ENCODE results near the gene CHST3.
A peak's percentile ranks its signal among the peaks of the same experiment; 100 is the strongest.
"Not testable (repeated sequence)": the region's sequence is repeated elsewhere in the genome, so short reads cannot be mapped to it uniquely, and the experiment has no call there.

Gene CHST3

GRCh38 chr10:72030762-72031543 lies 66.8 kb downstream of the CHST3 start:
- no peak for DNase-seq (ENCODE audit: low spot score)

- DNase-seq (ENCODE audit: low spot score) = no peak
Observed at GRCh38 chr10:72031706-72032105, 67.5 kb downstream of the CHST3 start.

DNA sequence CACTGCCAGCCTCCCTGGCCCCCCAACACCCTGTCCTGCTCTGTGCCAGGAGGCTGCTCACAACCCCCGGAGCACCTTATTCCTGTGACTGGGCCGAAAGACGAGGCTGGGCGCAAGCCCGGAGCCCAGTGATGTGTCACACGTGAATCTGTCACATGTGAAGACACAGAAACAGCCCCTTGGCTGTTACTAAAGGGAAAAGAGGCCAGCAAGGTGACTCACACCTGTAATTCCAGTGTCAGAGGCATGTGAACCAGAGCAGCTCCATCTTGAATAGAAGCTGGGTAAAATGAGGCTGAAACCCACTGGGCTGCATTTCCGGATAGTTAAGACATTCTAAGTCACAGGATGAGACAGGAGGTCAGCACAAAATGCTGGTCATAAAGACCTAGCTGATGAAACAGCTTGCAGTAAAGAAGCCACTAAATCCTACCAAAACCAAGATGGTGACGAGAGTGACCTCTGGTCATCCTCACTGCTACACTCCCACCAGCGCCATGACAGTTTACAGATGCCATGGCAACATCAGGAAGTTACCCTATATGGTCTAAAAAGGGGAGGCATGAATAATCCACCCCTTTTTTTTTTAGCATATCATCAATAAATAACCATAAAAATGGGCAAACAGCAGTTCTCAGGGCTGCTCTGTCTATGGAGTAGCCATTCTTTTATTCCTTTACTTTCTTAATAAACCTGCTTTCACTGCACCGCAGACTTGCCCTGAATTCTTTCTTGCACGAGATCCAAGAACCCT lies 68.4 kb downstream of the CHST3 start:
- DNase-seq (ENCODE audit: low spot score) = not testable (repeated sequence)

- DNase-seq (ENCODE audit: low spot score) = no peak
Observed at GRCh38 chr10:72034040-72034499, 69.9 kb downstream of the CHST3 start.

GRCh38 chr10:72034761-72035160 lies 70.6 kb downstream of the CHST3 start:
- DNase-seq (ENCODE audit: low spot score) = no peak

GRCh38 chr10:72035252-72035887 lies 71.2 kb downstream of the CHST3 start:
- no peak for DNase-seq (ENCODE audit: low spot score)

DNA sequence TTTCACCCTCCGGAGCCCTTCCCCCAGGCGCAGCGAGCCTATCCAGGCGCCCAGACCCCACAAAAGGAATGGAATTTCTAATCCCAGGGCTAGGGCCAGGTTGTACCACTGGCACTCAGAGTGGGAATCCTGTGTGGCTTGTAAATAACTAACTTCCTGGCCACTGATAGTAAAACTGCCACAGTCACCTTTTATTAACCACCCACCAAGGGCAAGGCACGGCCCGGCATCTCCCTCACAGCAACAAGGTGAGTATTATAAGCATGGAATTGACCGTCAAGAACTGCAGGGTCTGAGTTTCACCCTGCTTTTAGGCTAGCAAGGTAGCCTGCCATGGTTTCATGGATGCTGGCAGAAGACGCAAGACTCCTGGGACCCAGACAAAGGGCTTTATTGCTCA lies 73.1 kb downstream of the CHST3 start:
- no peak for DNase-seq (ENCODE audit: low spot score)

- no peak for DNase-seq (ENCODE audit: low spot score)
Observed at GRCh38 chr10:72037811-72038210, 73.6 kb downstream of the CHST3 start.

- no peak for DNase-seq (ENCODE audit: low spot score)
Observed at GRCh38 chr10:72038458-72039001, 74.3 kb downstream of the CHST3 start.

DNA sequence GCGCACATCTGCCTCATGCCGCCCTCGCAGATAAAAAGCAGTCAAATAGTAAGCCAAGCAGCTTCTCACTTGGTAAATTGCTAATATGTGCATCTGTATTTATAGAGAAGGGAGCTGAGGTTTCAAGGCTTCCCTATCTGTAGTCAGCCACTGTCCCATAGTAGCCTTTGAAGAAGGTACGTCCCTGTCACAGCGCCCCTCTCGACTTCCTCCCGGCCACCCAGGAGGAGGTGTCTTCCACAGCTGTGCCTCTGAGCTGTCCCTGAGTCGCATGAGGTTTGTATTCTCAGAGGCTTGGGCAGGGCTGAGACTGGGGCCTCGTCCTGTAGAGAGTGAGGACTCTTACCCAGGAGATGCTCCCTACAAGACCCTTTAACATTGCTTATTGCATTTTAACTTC lies 75.2 kb downstream of the CHST3 start:
- no peak for DNase-seq (ENCODE audit: low spot score)

- no peak for DNase-seq (ENCODE audit: low spot score)
Observed at GRCh38 chr10:72041491-72041890, 77.3 kb downstream of the CHST3 start.

DNA sequence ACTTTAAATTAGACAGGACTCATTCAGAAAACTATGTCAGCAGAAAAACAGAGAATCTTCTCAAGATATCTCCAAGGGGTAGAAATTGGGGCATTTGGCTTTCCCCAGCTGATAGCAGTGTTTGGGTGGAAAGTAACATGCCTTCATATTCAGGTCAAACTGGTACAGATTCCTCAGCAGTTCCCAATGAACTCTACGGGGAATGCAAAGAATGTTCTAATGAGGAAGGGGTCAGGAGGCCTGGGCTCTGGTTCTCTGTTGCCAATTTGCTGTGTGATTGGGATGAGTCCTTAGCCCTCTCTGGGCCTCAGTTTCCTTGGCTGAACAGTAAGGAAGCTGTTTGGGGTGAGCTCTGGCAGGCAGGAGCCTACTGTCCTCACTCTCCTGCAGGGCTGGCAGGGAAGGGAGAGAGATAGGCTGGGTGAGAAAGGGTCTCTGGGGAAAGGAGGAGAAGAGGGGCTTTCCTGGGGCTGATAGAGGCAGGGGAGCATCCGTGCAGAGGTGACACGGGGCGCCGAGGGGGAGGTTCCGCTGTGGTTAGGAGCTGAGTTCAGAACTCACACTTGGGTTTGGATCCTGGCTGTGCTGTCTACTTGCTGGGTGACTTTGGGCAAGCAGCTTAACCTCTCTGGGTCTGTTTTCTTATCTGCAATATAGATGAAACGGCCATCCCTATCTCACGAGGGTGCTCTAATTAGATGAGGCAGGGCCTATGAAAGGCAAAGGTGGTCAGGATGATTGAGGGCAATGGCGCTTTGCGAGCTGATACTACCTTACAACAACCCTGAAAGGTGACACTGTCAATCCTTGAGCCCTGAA lies 79.0 kb downstream of the CHST3 start:
- DNase-seq (ENCODE audit: low spot score) = no peak

- DNase-seq (ENCODE audit: low spot score) = peak; percentile 89
Observed at GRCh38 chr10:72044417-72045041, 80.3 kb downstream of the CHST3 start.

GRCh38 chr10:72045586-72045985 lies 81.4 kb downstream of the CHST3 start:
- DNase-seq (ENCODE audit: low spot score) = no peak

GRCh38 chr10:72048450-72049124 lies 84.4 kb downstream of the CHST3 start:
- DNase-seq (ENCODE audit: low spot score) = peak; percentile 95

- DNase-seq (ENCODE audit: low spot score) = no peak
Observed at GRCh38 chr10:72049472-72049871, 85.3 kb downstream of the CHST3 start.

DNA sequence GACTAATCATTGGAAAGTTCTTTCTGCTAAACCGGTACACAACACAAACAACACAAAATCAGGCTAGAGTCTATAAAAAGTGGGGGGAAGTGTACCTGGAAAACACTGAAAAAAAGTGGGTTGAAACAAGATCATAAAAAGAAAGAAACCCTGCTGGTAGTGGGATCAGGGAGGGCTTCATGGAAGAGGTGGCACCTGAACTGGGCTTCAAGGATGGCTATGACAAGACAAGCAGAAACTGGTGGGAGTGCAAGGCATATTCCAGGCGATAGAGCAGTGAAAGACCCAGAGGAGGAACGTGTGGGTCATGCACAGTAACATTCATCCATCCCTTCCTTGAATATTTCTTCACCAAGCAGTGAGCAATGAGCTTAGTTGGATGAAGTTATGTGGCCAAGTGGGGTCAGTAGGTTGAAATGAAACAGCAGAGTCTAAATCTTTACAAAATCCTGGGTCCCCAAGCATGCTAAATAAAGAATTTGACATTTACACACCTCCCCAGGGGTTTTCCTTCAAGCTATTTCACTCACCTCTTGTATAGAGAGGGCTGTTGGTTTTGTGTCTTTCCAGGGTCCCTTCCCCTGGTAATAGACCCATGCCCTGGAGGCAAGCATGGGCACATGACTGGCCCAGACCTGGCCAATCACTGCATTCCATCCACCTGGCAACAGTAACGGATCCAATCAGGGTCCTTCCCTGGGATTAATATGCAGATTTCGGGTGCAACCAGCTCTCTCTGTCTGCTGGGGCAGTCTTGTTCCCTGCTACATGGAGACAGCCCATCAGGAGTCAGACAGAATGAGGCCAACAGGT lies 86.0 kb downstream of the CHST3 start:
- DNase-seq (ENCODE audit: low spot score) = no peak

DNA sequence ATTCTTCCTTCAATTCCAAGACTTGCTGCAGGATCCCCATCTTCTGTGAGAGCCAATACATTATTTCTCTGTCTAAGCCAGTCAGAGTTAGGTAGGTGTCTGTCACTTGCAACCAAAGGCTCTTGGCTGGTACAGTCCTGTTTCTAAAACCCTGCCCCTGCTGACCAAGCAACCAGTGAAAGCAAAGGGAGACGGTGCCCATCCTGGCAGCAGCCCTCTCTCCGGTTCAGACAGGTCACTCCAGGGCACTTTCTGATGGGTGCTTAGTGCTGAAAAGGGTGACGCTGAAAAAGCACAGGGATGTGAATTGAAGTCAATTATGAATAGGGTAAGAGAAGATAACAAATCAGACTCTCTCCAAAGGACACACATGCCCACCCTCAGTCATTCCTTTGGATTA lies 86.7 kb downstream of the CHST3 start:
- DNase-seq (ENCODE audit: low spot score) = no peak

GRCh38 chr10:72053690-72054089 lies 89.5 kb downstream of the CHST3 start:
- DNase-seq (ENCODE audit: low spot score) = no peak

DNA sequence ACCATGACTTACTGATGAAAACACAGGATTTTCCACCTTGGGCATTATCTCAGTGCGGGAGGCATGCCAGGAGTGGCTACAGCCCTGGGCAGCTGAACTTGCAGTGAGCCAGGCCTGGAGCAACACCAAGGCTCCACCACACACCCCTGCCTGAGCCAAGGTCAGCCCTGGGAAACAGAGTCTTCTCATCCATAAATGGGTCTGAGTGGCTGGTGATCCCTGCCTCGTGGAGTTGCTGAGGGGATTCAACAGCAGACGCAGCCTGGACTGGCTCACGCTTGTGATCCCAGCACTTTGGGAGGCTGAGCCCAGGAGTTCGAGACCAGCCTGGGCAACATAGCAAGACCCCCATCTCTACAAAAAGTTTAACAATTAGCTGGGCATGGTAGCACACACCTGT lies 91.9 kb downstream of the CHST3 start:
- DNase-seq (ENCODE audit: low spot score) = no peak
